Stimulated activated CD4-positive, alpha-beta T cell treated with anti-CD3 and anti-CD28 coated beads, Interleukin-2, amount 100 ng/mL, for 24 hours (primary cell): Measurements from ENCODE around the gene NID2.
A peak's percentile ranks its signal among the peaks of the same experiment; 100 is the strongest.

ENCODE experiments used
- DNase-seq, 2 donors: peaks; one replicate each; pipeline ENCODE4 v3.0.0-alpha.2; 2020

NID2 gene

DNA sequence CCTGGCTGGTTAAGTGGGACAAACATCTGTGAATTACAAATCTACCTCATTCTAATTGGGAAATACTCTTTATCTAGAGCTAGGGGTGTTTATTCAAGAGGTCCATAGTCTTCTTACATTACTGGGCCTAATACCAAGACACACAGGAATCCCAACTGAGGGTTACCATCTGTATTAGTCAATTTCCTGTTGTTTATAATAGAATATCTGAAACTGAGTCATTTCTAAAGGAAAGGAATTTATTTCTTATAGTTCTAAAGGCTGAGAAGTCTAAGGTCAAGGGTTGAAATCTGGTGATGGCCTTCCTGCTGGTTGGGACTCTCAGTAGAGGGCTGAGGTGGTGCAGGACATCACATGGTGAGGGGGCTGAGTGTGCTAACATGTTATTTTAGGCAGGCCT is 43.5 kb downstream of the NID2 start:
- no peak for DNase-seq

DNA sequence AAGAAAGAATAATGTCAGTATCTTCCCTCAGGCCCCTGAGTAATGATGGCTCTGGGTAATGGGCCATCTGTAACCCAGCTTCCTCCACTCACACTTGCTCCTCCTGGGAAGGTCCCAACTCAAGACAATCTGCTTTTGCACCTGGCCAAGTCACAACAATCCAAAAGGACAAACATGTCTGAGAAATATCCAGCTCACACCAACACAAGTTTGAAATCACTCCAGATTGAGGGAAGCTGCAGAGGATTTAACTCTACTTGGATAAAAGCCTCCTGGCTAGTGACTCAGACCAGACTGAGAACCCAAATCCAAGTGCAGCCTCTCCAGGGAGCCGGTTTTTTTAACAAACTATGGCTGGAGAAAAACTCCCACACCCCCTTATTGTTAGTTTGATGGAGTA is 45.3 kb downstream of the NID2 start:
- no peak for DNase-seq

DNA sequence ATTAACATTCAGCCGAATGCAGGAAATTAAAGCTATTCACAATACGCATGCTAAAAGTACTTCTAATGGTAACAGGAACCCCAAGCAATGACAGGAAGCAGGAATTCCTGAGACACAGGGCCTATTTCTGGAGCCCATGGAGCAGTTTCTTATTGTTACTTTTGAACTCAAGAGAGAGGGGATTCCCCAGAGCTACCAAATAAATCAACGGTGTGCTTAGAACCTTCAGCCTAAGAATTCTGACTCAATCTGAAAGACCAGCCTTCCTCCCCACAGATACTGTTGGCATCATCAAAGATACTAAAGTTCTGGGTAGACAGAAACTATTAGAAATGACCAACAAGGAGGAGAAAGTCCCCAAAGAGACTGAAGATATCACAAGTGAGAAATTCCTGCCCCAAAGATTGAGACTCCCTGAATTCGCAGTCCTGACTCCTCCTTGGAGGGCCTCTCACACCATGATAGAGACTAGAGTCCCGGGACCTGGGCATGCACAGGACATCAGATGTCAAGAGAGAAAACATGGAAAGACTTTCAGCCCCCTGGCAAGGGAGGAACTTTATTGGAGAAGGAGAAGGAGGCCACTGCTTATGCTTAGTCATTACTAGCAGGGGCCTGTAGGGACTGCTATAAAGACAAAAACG is 46.8 kb downstream of the NID2 start:
- no peak for DNase-seq

DNA sequence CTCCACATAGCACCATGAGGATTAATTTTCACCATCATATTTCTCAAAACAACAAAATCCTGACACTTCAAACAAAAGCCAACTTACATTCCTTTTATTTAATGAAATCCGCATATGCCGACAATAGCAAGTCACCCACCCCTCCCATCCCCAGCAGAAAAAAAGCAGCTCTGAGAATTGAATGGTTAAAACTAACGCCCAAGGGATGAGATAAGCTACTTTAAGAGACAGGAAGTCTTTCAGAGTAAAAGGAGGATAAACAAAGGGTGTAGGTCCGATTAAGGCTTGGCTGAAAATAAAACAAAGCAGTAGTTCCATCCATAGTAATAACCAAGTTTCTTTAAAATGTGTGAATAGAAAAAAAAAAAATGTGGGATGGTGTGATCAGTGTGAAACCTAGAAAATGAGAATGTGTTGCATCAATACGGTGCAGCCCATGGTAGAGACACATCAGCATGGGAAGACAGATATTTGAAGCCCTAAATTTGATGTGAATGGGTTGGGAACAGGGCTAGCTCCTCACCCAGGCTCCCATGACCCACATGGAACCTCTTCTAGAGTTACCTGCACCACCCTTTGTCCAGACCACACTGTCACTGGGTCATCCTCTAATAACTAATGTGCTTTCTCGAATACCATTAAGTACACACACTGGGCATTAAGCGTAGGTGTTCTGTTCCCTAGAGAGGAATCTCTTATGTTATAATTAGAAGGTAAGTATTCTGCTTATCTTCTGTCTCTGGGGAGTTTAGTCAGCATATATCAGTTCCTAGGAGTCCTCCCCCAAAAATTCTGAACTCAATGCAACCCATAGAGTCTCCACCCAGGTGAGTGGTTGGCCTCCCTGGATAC is 47.8 kb downstream of the NID2 start:
- no peak for DNase-seq

DNA sequence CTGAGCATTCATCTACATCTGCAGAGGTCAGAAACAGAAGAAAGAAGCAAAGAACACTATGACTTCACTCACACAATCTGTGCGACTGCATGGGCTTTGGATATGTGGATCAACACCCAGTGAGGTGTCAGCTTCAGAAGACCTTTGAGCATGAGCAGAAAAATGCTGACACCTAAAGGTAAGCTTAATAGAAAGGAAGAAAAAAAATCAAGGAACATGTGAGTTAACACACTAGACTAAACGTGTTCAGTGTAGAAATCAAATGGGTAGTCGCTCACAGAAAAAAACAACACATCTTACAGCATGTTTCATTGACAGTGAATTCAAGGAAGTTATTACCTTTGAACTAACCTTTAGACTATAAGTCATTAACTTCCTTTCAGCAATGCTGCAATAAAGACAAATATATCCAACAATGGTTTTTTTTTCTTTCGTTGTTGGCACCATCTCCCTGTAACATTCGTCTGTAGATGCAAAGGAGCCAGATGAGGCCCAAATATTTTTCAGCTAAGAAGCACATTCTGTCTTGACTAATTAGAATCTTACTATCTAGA is 48.6 kb downstream of the NID2 start:
- DNase-seq, result no peak

DNA sequence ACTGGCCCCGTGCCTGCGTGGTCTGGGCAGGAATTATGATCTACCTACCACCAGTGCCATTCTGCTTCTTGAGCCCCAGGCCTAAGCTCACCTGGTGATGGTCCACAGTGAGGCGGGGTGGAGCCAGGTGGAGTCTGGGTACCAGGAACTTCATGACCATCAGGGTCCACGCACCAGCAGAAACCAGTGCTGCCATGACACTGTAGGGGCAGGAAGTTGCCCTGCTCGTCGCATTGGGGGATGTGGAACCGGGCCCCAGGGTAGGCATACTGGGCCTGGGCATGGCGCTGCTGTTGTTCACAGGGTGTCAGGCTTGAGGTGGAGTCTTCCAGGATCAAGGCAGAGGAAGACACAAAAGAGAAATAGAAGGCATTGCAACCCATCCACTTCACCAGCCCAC is 49.9 kb downstream of the NID2 start:
- DNase-seq, result no peak

DNA sequence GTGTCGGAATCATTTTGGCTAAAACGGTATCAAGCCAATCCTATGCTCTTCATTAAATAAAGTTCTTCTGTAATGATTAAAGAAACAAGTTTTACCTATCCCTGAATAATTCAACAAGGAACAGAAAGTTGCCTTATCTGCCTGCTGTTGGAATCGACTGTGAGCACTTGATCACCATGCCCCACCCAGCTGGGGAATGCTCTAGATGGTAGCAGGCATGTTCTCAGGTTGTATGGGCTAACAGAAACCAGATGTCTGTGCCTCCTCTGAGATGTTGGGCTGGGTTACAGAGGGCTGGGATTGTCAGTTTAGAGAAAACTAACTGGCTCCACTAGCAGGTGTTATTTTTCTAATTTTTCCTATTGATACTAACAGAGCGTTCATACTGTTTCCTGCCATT is 50.6 kb downstream of the NID2 start:
- no peak for DNase-seq

DNA sequence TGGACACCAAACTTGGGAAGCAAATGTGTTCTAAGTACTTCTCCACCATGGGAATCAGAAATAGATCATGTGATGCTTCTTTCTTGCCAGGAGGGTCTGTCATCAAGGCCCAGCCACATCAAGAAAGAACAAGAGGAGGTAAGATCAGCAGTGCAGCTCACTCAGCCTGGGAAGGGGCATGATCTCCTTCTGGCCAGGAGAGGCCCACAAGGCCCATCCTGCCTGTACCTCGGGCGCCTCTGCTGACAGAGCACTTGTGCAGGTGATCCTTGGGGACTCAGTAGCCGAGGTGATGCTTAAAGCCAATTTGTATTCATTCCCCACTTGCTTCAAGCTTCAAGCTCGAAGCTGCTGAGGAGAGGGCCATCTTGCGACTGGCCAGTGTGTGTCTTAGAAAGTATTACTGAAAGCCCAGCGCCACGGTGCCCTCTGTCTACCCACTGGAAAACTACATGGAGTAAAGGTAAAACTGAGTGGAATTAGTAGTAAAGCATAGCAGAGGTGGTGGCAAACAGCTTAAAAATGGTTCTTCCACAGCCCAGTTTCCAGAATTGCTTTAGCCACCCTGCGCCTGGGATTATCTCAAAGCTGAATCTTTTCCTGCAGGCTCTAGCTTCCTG is 53.3 kb downstream of the NID2 start:
- no peak for DNase-seq

DNA sequence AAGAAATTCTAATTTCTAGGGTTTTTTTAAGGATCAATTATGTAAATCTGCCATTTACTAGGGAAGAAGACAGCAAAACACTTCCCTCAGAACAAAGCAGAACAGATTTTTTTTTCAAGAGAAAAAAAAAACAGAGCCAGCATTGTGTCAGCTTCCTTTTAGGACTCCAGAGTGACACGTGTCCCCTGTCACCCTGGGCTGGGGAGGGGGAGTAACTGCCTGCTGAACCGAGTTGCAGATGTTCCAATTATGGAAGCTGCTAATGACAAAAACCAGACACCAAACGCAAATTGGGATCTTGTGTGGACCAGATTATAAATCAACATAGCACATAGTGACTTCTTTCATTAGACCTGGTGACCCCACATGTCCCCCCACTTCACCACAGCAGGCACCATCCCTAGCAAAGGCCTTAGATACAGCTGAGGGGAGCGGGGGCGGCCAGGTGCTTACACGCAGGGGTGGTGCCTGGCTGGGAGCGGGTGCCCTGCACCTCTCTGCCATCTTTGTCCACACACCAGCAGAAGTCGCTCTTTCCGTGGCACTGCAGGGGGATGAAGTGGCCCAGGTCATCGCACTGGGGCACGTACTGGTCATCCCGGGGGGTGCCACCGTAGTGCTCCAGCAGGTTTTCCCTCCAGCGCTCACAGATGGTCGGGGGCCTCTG is 54.1 kb downstream of the NID2 start:
- no peak for DNase-seq

DNA sequence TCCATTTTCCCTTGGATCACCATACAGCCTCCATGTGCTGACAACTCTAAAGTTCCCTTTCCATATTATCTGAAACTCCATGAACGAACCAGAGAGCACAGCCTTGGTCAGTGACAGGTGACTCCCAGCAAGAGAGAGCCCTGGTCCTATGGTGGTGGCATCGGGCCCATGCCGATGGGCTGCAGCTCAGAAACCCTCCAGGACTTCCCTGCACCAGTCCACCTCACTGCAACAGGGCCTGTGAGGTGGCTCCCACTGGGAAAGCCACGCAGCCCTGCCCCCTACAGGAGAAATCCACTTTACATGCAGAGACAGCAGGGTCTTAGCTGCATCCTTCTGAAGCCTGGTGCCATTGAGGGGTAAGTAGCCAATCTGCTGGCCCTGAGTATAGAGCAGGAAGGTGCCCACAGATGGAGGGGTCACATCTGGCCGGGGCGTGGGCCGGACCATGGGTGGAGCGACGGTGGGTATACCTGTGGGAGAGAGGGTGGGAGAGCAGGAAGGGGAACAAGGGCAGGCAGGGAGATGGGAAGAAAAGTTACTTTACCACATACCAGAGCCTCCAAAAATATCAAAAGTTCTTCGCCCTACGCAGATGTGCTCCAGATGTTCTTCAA is 54.8 kb downstream of the NID2 start:
- peak in 1 of 2 donors; percentile 30 for DNase-seq

DNA sequence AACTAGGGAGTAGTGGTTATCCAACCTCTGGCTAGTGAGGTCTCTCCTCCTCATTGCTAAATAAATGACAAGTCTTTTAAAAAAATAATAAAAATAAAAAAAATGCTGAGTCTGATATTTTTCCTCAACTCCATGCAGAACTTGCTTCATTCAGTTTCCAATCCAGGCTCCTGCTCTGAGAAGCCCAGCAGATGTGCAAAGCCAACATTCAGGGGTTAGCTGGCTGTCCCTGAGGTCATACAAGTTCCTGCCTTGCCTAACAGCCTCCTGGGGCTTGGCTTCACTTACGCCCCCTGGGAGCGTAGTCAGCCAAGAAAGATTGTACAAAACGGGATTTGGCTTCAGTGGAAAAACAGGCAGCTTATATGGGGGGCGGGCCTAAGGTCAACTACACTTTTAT is 56.2 kb downstream of the NID2 start:
- DNase-seq, result no peak

DNA sequence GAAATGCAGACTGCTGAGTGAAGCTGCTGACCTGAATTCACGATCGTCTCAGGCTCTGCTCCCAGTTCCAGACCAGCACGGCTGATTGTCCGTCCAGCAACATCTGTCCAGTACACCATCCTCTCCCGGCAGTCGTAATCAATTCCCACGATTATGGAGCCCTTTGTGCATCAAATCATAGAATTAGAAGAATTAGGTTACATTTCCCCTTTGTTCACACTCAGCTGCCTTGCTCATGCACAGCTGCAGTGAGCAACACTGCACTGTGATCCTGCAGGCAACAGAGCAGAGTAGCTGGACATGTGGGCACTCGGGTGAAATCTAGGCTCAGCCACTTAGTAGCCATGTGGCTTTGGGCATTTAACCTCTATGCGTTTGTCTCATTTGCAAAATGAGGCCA is 57.3 kb downstream of the NID2 start:
- no peak for DNase-seq

DNA sequence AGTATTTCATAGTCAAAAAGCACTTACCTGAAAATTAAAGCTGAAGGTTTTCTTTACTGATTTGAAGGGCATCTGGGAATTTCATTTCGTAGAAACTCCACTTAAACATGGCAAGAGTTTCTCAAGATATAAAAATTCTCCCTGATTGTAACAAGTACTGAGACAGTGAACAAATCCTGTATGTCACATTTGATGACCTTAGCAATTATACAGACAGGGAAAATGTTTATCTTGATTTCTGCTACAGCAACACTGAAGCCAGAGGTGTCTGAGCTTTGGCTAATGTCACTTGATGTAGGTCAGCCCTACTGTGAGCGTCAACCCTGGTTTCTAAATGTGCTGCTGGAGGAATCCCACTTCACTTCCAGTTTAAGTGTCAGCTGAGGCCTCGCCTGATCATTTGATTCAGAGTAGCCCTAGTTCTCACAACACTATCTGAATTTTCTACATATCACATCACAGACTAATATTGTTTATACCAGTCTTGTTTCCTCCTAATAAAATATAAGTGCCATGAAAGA is 58.6 kb downstream of the NID2 start:
- no peak for DNase-seq

DNA sequence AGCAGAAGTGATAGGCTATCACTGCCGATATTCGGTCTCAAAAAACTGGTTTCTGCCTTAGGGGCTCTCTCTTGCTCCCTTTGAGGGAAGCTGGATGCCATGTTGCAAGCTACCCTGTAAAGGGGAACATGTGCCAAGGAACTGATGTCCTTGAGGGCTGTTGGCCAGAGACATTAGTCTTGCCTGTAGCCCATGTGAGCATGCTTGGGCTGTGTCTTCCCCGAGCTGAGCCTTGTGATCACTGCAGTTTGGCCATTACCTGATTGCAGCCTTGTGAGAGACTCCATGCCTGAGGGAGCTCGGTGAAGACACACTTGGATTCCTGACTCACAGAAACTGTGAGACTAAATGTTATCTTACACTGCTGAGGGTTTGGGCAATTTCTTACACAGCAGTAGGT is 60.7 kb downstream of the NID2 start:
- DNase-seq, result no peak

DNA sequence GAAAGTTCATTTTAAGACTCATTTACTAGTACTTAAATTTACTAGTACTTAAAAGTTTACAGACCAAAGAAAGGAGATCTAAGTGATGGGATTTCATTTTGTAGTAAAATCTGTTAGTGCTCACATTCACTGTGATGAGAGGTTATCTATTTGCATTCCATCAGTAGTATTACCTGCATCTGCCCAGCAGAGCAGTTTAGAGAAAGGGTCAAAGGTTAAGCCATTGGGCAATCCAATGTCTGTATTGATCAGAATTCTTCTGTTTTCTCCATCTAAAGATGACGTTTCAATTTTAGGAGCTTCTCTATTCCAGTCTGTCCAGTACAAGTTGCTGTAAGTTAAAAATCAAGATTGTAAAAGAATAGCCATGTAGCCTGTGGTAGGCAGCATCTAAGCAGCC is 61.2 kb downstream of the NID2 start:
- no peak for DNase-seq

DNA sequence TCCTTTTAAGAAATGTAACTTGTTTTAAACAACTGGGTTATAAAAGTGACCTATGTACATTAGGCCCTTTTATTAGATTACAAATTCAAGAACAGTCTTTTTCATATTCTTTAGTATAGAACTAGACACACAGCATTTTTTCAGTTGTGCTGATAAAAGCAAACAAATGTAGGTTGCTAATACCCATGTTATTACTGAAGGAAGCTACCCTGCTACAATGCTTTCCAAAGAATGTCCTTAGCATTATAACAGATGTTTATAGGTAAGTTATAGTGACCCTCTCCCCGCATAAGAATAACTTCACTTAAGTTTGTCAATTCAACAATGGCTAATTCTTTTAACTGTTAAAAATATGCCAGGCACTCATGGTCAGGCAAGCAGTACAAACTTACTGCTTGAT is 61.6 kb downstream of the NID2 start:
- no peak for DNase-seq

DNA sequence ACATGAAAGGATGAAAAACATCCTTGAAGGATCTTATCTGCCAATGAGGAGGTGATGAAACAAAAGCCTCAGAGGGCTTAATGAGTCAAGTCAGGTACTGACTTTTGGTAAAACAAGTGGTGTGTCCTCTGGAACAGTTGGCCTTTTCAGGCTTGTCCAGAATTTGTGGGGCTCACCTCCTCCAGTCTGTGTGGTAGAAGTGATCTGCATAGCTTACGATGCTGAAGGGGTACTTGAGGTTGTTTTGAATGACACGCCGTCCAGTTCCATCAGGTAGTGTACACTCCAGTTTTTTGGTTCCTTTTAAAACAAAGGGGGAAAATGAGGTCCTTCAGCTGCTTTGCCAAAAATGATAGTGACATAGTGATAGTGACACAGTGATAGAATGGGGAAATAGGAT is 62.5 kb downstream of the NID2 start:
- no peak for DNase-seq

DNA sequence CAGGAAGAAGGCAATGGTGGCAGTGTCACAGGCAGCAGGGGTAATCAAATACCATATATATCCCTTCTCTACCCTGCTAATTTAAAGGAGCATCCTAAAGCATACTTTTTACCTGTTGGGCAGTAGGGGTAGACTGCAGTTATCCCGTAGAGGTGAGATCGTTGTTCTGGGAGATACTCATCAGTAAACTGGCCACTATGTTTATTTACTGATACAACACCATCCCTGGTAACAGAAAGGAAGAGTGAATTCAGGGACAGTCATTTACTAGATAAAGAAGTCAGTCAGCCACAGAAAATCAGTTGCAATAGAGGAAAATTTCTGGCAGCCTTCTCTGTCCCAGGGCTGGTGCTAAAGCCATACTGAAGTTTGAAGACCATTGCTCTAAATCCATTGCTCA is 63.2 kb downstream of the NID2 start:
- no peak for DNase-seq

DNA sequence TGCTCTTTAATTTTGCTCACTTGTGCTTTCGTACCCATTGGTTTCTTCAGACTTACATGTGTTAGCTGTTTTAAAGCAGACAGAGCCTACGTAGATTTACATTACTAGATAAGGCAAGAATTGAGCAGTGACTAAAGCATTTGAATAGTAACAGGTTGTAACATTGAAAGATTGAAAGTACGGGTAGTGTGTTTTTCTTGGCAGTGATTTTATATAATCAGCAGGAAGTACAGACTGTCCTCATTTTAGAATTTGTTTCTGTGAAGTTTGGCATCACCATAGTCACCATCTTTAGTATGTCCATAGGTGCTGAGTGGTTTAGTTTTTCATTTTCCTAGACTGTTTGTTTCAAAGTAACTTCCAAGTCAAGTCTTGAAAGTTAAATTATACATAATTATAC is 65.5 kb downstream of the NID2 start:
- no peak for DNase-seq

DNA sequence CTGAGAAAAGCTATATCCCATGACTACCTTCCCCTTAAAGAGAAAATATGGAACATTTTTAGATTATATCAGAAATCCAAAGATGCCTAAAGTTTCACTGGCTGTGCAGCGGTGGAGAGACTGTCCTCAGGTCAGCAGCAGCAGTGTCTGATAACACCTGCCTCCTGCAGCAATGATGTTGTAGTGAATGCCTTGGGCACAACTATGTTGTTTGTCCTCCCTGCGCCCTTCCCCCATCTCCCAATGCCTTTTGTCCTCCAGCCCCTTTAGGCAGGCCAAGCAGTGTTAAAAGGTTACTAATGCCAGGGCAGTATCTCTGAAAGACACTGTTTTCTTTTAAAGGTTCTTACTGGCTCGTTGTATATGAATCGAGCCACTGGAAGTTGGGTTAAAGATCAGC is 66.3 kb downstream of the NID2 start:
- no peak for DNase-seq

DNA sequence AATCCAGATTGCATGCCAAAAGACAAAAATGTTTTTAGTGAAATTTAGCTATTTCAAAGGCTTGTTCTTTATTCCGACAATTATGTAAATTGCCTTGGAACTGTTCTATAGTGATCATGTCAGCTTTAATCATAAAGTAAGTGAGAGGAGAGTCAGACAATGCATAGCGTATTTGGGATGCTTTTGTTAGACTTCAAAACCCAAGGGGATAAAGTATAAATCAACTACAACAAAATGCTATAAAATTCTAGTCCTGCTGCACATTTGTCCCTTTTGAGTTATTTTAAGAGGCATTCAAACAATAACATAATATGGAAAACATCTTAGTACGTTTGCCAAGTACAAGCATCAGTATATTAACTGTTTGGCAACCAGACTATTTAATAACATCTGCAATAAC is 68.2 kb downstream of the NID2 start:
- no peak for DNase-seq

DNA sequence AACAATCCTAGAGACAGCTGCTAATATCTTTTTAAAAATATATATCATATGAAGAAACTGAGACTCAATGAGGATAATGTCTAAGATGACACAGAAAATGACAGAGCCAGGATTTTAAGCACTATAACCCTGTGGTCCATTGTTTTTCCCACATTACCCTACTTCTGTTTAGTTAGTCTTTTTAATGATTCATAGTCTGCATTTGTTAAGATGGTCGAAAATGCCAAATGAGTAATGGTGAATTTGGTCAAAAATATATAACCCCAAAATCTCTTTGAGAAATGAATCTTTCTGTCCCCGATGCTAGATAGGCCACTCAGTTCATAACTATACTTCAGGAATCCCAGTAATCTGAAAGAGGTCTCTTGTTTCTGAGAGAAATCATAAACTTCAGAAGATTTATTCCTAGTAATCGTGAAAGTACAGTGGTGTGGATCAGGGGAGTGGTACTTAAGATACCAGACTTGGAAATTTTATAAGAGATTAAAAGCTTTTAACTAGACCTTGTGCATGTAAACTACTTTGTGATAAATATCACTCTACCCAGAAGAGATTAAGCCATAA is 68.8 kb downstream of the NID2 start:
- DNase-seq, result no peak
